WTC11 (cell line): Measurements from ENCODE around the gene GPX3. TPM values are rescaled to one million over a fixed set of nuclear protein-coding genes. Genes with fewer than 3 reads are reported as not detected.

Experiments used
- ATAC-seq: fragments of 200-7000 bp; cut with Tn5 transposase; 2 replicates; pipeline ENCODE4 v1.10.0; 2021; ENCODE audit warnings: mild to moderate bottlenecking, moderate library complexity
- CTCF ChIA-PET: fragments of 300-600 bp; sonication (Branson Sonifier 250); formaldehyde crosslinking; loops from one replicate; lab custom pipeline; 2021; ENCODE audit warnings: antibody characterized with exemption; lab: Charles Lee
- POLR2A ChIA-PET: fragments of 350-600 bp; sonication (Branson Sonifier 250); formaldehyde crosslinking; loops from one replicate; lab custom pipeline; 2021; ENCODE audit warnings: antibody characterized with exemption; lab: Charles Lee
- DNase-seq: peaks from one replicate; pipeline ENCODE4 v3.0.0; 2021; ENCODE audit warnings: low spot score
- H3K27ac Mint-ChIP-seq: 2 replicates; pipeline ENCODE4 v1.8.0; 2021; ENCODE audit warnings: mixed read lengths
- H3K27me3 Mint-ChIP-seq: 2 replicates; pipeline ENCODE4 v1.8.0; 2021; ENCODE audit warnings: low read depth, mild to moderate bottlenecking, moderate library complexity, mixed read lengths
- H3K36me3 Mint-ChIP-seq: 2 replicates; pipeline ENCODE4 v1.8.0; 2021; ENCODE audit warnings: mixed read lengths
- H3K4me1 Mint-ChIP-seq: 2 replicates; pipeline ENCODE4 v1.8.0; 2022; ENCODE audit warnings: mixed read lengths
- H3K4me3 Mint-ChIP-seq: 2 replicates; pipeline ENCODE4 v1.8.0; 2021; ENCODE audit warnings: mild to moderate bottlenecking, moderate library complexity, mixed read lengths
- H3K9me3 Mint-ChIP-seq: 2 replicates; pipeline ENCODE4 v1.8.0; 2021; ENCODE audit warnings: mixed read lengths
- CREM ChIP-seq: sonication (generic); formaldehyde crosslinking; IDR thresholded peaks from 2 replicates; pipeline ENCODE4 v1.8.1; 2022; ENCODE audit warnings: mild to moderate bottlenecking, missing genetic modification reagents, moderate library complexity
- ESRRA ChIP-seq: sonication (generic); formaldehyde crosslinking; IDR thresholded peaks from 2 replicates; pipeline ENCODE4 v1.8.1; 2022; ENCODE audit warnings: mild to moderate bottlenecking, missing genetic modification reagents, borderline replicate concordance
- ETV6 ChIP-seq: sonication (generic); formaldehyde crosslinking; IDR thresholded peaks from 2 replicates; pipeline ENCODE4 v1.8.1; 2022; ENCODE audit warnings: mild to moderate bottlenecking, missing genetic modification reagents
- FOXP1 ChIP-seq: sonication (generic); formaldehyde crosslinking; IDR thresholded peaks from 2 replicates; pipeline ENCODE4 v1.8.0; 2022; ENCODE audit warnings: missing genetic modification reagents, mild to moderate bottlenecking, moderate library complexity, borderline replicate concordance
- MXD4 ChIP-seq: fragments of 250-450 bp; sonication (Bioruptor Pico); IDR thresholded peaks from 2 replicates; pipeline ENCODE4 v1.8.0; 2021; ENCODE audit warnings: mild to moderate bottlenecking, moderate library complexity, borderline replicate concordance
- NFE2L1 ChIP-seq: sonication (generic); formaldehyde crosslinking; IDR thresholded peaks from 2 replicates; pipeline ENCODE4 v1.8.1; 2023; ENCODE audit warnings: missing genetic modification reagents
- NR3C1 ChIP-seq: sonication (generic); formaldehyde crosslinking; conservative IDR thresholded peaks from 2 replicates; pipeline ENCODE4 v1.8.1; 2023; ENCODE audit warnings: low read depth, mild to moderate bottlenecking, missing genetic modification reagents
- OVOL2 ChIP-seq: fragments of 250-450 bp; sonication (Bioruptor Pico); IDR thresholded peaks from 2 replicates; pipeline ENCODE4 v1.9.0; 2021; ENCODE audit warnings: mild to moderate bottlenecking, borderline replicate concordance
- TEAD1 ChIP-seq: sonication (generic); formaldehyde crosslinking; IDR thresholded peaks from 2 replicates; pipeline ENCODE4 v1.8.0; 2022; ENCODE audit warnings: mild to moderate bottlenecking, missing genetic modification reagents
- ZNF671 ChIP-seq: fragments of 250-450 bp; sonication (Bioruptor Pico); IDR thresholded peaks from 2 replicates; pipeline ENCODE4 v1.8.0; 2021; ENCODE audit warnings: mild to moderate bottlenecking
- total RNA-seq: library from RNA; stranded (reverse); gene quantifications from 3 replicates; pipeline ENCODE4 v1.2.3, GENCODE V29; 2021
- TF ChIP-seq, protein P1 (sequence below): sonication (generic); formaldehyde crosslinking; IDR thresholded peaks from 2 replicates; pipeline ENCODE4 v1.8.1; 2022; ENCODE audit warnings: missing genetic modification reagents, borderline replicate concordance
- TF ChIP-seq, protein P2 (sequence below): fragments of 250-450 bp; sonication (Bioruptor Pico); IDR thresholded peaks from 2 replicates; pipeline ENCODE4 v1.9.0; 2021; ENCODE audit warnings: moderate library complexity, mild to moderate bottlenecking, inconsistent platforms, borderline replicate concordance
- TF ChIP-seq, protein P3 (sequence below): sonication (generic); formaldehyde crosslinking; IDR thresholded peaks from 2 replicates; pipeline ENCODE4 v1.8.0; 2023; ENCODE audit warnings: mild to moderate bottlenecking, missing genetic modification reagents
- TF ChIP-seq, protein P4 (sequence below): sonication (generic); formaldehyde crosslinking; IDR thresholded peaks from 2 replicates; pipeline ENCODE4 v1.8.0; 2022; ENCODE audit warnings: missing genetic modification reagents
- TF ChIP-seq, protein P5 (sequence below): sonication (generic); formaldehyde crosslinking; IDR thresholded peaks from 2 replicates; pipeline ENCODE4 v1.8.0; 2022; ENCODE audit warnings: mild to moderate bottlenecking, missing genetic modification reagents
- TF ChIP-seq, protein P6 (sequence below): sonication (generic); formaldehyde crosslinking; IDR thresholded peaks from 2 replicates; pipeline ENCODE4 v1.8.0; 2022; ENCODE audit warnings: mild to moderate bottlenecking, missing genetic modification reagents
- TF ChIP-seq, protein P7 (sequence below): fragments of 250-450 bp; sonication (Bioruptor Pico); IDR thresholded peaks from 2 replicates; pipeline ENCODE4 v1.8.0; 2021; ENCODE audit warnings: mild to moderate bottlenecking
- TF ChIP-seq, protein P8 (sequence below): sonication (generic); formaldehyde crosslinking; IDR thresholded peaks from 2 replicates; pipeline ENCODE4 v1.8.1; 2022; ENCODE audit warnings: mild to moderate bottlenecking, missing genetic modification reagents, moderate library complexity, borderline replicate concordance
- TF ChIP-seq, protein P9 (sequence below): sonication (generic); formaldehyde crosslinking; IDR thresholded peaks from 2 replicates; pipeline ENCODE4 v1.8.1; 2022; ENCODE audit warnings: low read depth, mild to moderate bottlenecking, moderate library complexity, missing genetic modification reagents, borderline replicate concordance

The GPX3 gene
- total RNA-seq, 1 experiment from 2014 or later = 24.5 TPM

DNA sequence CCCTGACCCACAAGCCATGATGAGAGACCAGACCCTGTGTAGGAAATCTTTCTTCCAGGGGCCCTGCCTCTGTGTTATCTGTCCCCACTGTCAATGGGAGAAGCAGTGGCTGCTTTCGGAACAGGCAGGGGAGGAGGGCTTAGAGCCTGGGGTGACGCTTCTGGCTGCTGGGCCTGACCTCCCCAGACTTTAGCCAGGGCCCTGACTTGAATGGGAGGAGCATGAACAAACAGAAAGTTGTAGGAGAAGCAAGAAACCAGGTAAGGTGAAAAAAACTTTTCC, 12.2 kb upstream of the GPX3 start:
- DNase-seq (no peak), ATAC-seq (no peak)
- no peak overlapping the region for H3K27ac Mint-ChIP-seq
- ChIA-PET CTCF (no interaction called here), POLR2A (no interaction called here)
- no peaks in the 10 kb centered on the region for H3K36me3 Mint-ChIP-seq
- H3K27me3 Mint-ChIP-seq = no peaks in the 10 kb centered on the region; the same call in 1 of the 2 replicates
- H3K4me1 Mint-ChIP-seq = no peaks in the 10 kb centered on the region
- TF ChIP-seq ZNF671 = no peak
- TF ChIP-seq, protein P1, sequence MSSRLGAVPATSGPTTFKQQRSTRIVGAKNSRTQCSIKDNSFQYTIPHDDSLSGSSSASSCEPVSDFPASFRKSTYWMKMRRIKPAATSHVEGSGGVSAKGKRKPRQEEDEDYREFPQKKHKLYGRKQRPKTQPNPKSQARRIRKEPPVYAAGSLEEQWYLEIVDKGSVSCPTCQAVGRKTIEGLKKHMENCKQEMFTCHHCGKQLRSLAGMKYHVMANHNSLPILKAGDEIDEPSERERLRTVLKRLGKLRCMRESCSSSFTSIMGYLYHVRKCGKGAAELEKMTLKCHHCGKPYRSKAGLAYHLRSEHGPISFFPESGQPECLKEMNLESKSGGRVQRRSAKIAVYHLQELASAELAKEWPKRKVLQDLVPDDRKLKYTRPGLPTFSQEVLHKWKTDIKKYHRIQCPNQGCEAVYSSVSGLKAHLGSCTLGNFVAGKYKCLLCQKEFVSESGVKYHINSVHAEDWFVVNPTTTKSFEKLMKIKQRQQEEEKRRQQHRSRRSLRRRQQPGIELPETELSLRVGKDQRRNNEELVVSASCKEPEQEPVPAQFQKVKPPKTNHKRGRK = no peak
- no peak for TF ChIP-seq FOXP1 (CRISPR knock-in tag)
- TF ChIP-seq, protein P2, sequence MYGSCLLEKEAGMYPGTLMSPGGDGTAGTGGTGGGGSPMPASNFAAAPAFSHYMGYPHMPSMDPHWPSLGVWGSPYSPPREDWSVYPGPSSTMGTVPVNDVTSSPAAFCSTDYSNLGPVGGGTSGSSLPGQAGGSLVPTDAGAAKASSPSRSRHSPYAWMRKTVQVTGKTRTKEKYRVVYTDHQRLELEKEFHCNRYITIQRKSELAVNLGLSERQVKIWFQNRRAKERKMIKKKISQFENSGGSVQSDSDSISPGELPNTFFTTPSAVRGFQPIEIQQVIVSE (CRISPR knock-in tag) = no peak
- TF ChIP-seq MXD4 (CRISPR knock-in tag) = no peak
- no peak for TF ChIP-seq OVOL2 (CRISPR knock-in tag)
- TF ChIP-seq, protein P3, sequence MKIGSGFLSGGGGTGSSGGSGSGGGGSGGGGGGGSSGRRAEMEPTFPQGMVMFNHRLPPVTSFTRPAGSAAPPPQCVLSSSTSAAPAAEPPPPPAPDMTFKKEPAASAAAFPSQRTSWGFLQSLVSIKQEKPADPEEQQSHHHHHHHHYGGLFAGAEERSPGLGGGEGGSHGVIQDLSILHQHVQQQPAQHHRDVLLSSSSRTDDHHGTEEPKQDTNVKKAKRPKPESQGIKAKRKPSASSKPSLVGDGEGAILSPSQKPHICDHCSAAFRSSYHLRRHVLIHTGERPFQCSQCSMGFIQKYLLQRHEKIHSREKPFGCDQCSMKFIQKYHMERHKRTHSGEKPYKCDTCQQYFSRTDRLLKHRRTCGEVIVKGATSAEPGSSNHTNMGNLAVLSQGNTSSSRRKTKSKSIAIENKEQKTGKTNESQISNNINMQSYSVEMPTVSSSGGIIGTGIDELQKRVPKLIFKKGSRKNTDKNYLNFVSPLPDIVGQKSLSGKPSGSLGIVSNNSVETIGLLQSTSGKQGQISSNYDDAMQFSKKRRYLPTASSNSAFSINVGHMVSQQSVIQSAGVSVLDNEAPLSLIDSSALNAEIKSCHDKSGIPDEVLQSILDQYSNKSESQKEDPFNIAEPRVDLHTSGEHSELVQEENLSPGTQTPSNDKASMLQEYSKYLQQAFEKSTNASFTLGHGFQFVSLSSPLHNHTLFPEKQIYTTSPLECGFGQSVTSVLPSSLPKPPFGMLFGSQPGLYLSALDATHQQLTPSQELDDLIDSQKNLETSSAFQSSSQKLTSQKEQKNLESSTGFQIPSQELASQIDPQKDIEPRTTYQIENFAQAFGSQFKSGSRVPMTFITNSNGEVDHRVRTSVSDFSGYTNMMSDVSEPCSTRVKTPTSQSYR (CRISPR knock-in tag) = no peak
- TF ChIP-seq, protein P4, sequence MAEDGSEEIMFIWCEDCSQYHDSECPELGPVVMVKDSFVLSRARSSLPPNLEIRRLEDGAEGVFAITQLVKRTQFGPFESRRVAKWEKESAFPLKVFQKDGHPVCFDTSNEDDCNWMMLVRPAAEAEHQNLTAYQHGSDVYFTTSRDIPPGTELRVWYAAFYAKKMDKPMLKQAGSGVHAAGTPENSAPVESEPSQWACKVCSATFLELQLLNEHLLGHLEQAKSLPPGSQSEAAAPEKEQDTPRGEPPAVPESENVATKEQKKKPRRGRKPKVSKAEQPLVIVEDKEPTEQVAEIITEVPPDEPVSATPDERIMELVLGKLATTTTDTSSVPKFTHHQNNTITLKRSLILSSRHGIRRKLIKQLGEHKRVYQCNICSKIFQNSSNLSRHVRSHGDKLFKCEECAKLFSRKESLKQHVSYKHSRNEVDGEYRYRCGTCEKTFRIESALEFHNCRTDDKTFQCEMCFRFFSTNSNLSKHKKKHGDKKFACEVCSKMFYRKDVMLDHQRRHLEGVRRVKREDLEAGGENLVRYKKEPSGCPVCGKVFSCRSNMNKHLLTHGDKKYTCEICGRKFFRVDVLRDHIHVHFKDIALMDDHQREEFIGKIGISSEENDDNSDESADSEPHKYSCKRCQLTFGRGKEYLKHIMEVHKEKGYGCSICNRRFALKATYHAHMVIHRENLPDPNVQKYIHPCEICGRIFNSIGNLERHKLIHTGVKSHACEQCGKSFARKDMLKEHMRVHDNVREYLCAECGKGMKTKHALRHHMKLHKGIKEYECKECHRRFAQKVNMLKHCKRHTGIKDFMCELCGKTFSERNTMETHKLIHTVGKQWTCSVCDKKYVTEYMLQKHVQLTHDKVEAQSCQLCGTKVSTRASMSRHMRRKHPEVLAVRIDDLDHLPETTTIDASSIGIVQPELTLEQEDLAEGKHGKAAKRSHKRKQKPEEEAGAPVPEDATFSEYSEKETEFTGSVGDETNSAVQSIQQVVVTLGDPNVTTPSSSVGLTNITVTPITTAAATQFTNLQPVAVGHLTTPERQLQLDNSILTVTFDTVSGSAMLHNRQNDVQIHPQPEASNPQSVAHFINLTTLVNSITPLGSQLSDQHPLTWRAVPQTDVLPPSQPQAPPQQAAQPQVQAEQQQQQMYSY (CRISPR knock-in tag) = no peak
- TF ChIP-seq, protein P5, sequence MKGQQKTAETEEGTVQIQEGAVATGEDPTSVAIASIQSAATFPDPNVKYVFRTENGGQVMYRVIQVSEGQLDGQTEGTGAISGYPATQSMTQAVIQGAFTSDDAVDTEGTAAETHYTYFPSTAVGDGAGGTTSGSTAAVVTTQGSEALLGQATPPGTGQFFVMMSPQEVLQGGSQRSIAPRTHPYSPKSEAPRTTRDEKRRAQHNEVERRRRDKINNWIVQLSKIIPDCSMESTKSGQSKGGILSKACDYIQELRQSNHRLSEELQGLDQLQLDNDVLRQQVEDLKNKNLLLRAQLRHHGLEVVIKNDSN = no peak
- TF ChIP-seq, protein P6, sequence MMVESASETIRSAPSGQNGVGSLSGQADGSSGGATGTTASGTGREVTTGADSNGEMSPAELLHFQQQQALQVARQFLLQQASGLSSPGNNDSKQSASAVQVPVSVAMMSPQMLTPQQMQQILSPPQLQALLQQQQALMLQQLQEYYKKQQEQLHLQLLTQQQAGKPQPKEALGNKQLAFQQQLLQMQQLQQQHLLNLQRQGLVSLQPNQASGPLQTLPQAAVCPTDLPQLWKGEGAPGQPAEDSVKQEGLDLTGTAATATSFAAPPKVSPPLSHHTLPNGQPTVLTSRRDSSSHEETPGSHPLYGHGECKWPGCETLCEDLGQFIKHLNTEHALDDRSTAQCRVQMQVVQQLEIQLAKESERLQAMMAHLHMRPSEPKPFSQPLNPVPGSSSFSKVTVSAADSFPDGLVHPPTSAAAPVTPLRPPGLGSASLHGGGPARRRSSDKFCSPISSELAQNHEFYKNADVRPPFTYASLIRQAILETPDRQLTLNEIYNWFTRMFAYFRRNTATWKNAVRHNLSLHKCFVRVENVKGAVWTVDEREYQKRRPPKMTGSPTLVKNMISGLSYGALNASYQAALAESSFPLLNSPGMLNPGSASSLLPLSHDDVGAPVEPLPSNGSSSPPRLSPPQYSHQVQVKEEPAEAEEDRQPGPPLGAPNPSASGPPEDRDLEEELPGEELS (CRISPR knock-in tag) = no peak
- no peak for TF ChIP-seq ETV6 (CRISPR knock-in tag)
- H3K4me3 Mint-ChIP-seq = no peak overlapping the region
- H3K9me3 Mint-ChIP-seq = no peaks in the 10 kb centered on the region

DNA sequence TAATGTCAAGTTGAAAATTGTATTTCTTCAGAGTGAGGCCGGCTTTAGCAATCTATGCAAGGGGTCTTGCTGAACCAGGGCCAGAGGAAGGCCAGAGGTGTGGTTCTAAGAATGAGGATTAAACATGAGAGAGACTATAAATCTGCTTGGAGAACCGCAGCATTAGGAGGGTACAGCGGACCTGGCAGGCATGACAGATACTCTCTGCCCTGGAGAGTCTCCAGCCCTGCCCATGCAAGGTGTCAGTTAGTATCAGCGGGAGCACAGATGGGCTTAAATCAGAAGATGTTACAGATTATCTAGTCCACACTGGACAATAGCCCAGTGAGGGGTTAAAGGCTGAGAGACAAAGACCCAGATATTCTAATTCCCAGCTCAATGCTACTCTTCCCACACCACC, 11.5 kb upstream of the GPX3 start:
- Mint-ChIP-seq H3K4me1 (no peaks in the 10 kb centered on the region), H3K4me3 (no peak overlapping the region), H3K9me3 (no peaks in the 10 kb centered on the region), H3K36me3 (no peaks in the 10 kb centered on the region), H3K27me3 (no peaks in the 10 kb centered on the region; the same call in 1 of the 2 replicates), H3K27ac (no peak overlapping the region)
- CTCF ChIA-PET = interaction anchor here (1.2 kb wide), 1 partner anchor 106 kb away, joined by 3 read pairs; no protein-coding TSS in a partner anchor
- no peak for DNase-seq
- POLR2A ChIA-PET = no interaction called here
- ATAC-seq = no peak
- TF ChIP-seq, protein P7, sequence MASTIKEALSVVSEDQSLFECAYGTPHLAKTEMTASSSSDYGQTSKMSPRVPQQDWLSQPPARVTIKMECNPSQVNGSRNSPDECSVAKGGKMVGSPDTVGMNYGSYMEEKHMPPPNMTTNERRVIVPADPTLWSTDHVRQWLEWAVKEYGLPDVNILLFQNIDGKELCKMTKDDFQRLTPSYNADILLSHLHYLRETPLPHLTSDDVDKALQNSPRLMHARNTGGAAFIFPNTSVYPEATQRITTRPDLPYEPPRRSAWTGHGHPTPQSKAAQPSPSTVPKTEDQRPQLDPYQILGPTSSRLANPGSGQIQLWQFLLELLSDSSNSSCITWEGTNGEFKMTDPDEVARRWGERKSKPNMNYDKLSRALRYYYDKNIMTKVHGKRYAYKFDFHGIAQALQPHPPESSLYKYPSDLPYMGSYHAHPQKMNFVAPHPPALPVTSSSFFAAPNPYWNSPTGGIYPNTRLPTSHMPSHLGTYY = no peak
- TF ChIP-seq, protein P8, sequence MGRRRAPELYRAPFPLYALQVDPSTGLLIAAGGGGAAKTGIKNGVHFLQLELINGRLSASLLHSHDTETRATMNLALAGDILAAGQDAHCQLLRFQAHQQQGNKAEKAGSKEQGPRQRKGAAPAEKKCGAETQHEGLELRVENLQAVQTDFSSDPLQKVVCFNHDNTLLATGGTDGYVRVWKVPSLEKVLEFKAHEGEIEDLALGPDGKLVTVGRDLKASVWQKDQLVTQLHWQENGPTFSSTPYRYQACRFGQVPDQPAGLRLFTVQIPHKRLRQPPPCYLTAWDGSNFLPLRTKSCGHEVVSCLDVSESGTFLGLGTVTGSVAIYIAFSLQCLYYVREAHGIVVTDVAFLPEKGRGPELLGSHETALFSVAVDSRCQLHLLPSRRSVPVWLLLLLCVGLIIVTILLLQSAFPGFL (CRISPR knock-in tag) = no peak
- no peak for TF ChIP-seq CREM
- no peak for TF ChIP-seq TEAD1 (CRISPR knock-in tag)
- TF ChIP-seq NFE2L1 = no peak
- no peak for TF ChIP-seq NR3C1 (CRISPR knock-in tag)
- TF ChIP-seq, protein P9, sequence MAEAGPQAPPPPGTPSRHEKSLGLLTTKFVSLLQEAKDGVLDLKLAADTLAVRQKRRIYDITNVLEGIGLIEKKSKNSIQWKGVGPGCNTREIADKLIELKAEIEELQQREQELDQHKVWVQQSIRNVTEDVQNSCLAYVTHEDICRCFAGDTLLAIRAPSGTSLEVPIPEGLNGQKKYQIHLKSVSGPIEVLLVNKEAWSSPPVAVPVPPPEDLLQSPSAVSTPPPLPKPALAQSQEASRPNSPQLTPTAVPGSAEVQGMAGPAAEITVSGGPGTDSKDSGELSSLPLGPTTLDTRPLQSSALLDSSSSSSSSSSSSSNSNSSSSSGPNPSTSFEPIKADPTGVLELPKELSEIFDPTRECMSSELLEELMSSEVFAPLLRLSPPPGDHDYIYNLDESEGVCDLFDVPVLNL = no peak
- no peak for TF ChIP-seq ESRRA (CRISPR knock-in tag)
